ENCODE measurements around the gene DENND5B.

- TF ChIP-seq CTCF (IDR thresholded peaks at IDR 0.05) (no peak), POLR2A (IDR thresholded peaks at IDR 0.05) (no peak), POLR2AphosphoS5 (IDR thresholded peaks at IDR 0.05) (no peak), EP300 (IDR thresholded peaks at IDR 0.05) (no peak)
Observed at GRCh38 chr12:31465002-31465401, 125.9 kb downstream of the DENND5B start.

Measured in suprapubic skin (tissue), 4 donors.